Fibroblast of lung (primary cell): ENCODE data around the gene PPP2CA. TPM values are rescaled to one million over a fixed set of nuclear protein-coding genes. Genes with fewer than 3 reads are reported as not detected.

Experiments
- DNase-seq, 2 donors: peaks; one replicate each; pipeline versions ENCODE4 v3.0.0 to v3.0.0-alpha.2; 2010; ENCODE audit warnings: low read depth in 2 of 2
- H2AFZ ChIP-seq: 2 replicates; pipeline ENCODE4 v1.5.1; 2012; ENCODE audit warnings: low read length, control low read depth, inconsistent platforms
- H3K27ac ChIP-seq: 2 replicates; pipeline ENCODE4 v1.5.1; 2011; ENCODE audit warnings: low read length, control low read depth; ENCODE audit not compliant: insufficient read depth
- H3K27me3 ChIP-seq: 2 replicates; pipeline ENCODE4 v1.5.1; 2011; ENCODE audit warnings: mild to moderate bottlenecking, low read length; ENCODE audit not compliant: control insufficient read depth, insufficient read depth
- H3K36me3 ChIP-seq: 2 replicates; pipeline ENCODE4 v1.5.1; 2011; ENCODE audit warnings: low read length; ENCODE audit not compliant: control insufficient read depth, insufficient read depth
- H3K4me1 ChIP-seq: 2 replicates; pipeline ENCODE4 v1.5.1; 2011; ENCODE audit warnings: low read length; ENCODE audit not compliant: control insufficient read depth, insufficient read depth; ENCODE audit errors: extremely low read depth
- H3K4me2 ChIP-seq: 2 replicates; pipeline ENCODE4 v1.5.1; 2011; ENCODE audit warnings: low read length, control low read depth; ENCODE audit not compliant: insufficient read depth; ENCODE audit errors: extremely low read depth
- H3K4me3 ChIP-seq, 4 experiments: fragments of 200-600 bp in 1 of 4; sonication (generic) in 1 of 4; replicated peaks in 1 of 4; 2 replicates each; pipeline ENCODE4 v1.5.1; 2011 to 2016; ENCODE audit warnings: low read length in 4 of 4, low read depth in 3 of 4, mild to moderate bottlenecking in 3 of 4, control low read depth in 2 of 4, inconsistent platforms in 1 of 4, mixed read lengths in 1 of 4; ENCODE audit not compliant: insufficient read depth in 1 of 4; ENCODE audit errors: control extremely low read depth in 1 of 4
- H3K79me2 ChIP-seq: 2 replicates; pipeline ENCODE4 v1.5.1; 2012; ENCODE audit warnings: mild to moderate bottlenecking, low read length, inconsistent platforms; ENCODE audit not compliant: control insufficient read depth, insufficient read depth
- H3K9ac ChIP-seq: 2 replicates; pipeline ENCODE4 v1.5.1; 2011; ENCODE audit warnings: mild to moderate bottlenecking, low read length, control low read depth; ENCODE audit not compliant: insufficient read depth
- H3K9me3 ChIP-seq: 2 replicates; pipeline ENCODE4 v1.5.1; 2012; ENCODE audit warnings: low read depth, low read length; ENCODE audit not compliant: control insufficient read depth, insufficient read depth
- H4K20me1 ChIP-seq: 2 replicates; pipeline ENCODE4 v1.5.1; 2011; ENCODE audit warnings: low read length; ENCODE audit not compliant: control insufficient read depth, insufficient read depth; ENCODE audit errors: extremely low read depth
- EZH2 ChIP-seq: IDR thresholded peaks from 2 replicates; pipeline ENCODE4 v1.5.1; 2012; ENCODE audit warnings: low read length, control low read depth, mild to moderate bottlenecking; ENCODE audit errors: missing control alignments
- polyA plus RNA-seq, 2 donors: library from polyadenylated mRNA; depleted of rRNA in 1 of 2; stranded (reverse) in 1 of 2; unstranded in 1 of 2; fragments of >200 nt; gene quantifications; 2 replicates each; pipeline ENCODE4 v1.2.1, GENCODE V29; 2011 to 2012; ENCODE audit warnings: missing spikeins in 1 of 2
- total RNA-seq: library from RNA; depleted of rRNA; stranded (reverse); fragments of >200 nt; gene quantifications from 2 replicates; pipeline ENCODE4 v1.2.1, GENCODE V29; 2014
- TF ChIP-seq, protein P1 (sequence below), 2 donors: IDR thresholded peaks in 1 of 2; conservative IDR thresholded peaks in 1 of 2; 1 replicate in 1 of 2; 2 replicates in 1 of 2; pipeline ENCODE4 v1.5.1; 2011 to 2012; ENCODE audit warnings: low read length in 2 of 2, control low read depth in 1 of 2, inconsistent platforms in 1 of 2, low read depth in 1 of 2, mild to moderate bottlenecking in 1 of 2

PPP2CA gene
- total and polyA plus RNA-seq, 2 donors (not counting 1 experiment from before 2014, with no cell fraction given) = 58.6 to 191 TPM

DNA sequence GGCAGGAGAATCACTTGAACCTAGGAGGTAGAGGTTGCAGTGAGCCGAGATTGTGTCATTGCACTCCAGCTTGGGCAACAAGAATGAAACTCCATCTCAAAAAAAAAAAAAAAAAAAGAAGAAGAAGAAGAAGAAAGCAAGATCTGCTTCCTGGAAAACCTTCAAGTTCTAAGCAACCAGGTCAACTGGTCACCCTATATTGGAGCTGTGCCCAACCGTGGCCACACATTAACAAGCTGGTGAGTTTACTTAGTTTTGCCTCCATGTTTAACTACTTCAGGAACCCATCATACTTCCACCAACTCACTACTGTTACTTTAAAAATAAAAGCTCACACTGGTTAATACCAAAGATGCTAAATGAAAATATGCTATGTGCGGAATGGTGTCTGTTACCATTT is 36.8 kb downstream of the PPP2CA start:
- Histone ChIP-seq H3K9ac (no peak overlapping the region), H2AFZ (no peak overlapping the region), H3K27ac (no peak overlapping the region), H3K27me3 (no peaks in the 10 kb centered on the region), H3K79me2 (no peaks in the 10 kb centered on the region), H4K20me1 (no peaks in the 10 kb centered on the region), H3K4me3 (no peak overlapping the region), H3K4me1 (no peaks in the 10 kb centered on the region), H3K4me2 (no peak overlapping the region), H3K36me3 (no peaks in the 10 kb centered on the region), H3K9me3 (no peaks in the 10 kb centered on the region)
- TF ChIP-seq, protein P1, sequence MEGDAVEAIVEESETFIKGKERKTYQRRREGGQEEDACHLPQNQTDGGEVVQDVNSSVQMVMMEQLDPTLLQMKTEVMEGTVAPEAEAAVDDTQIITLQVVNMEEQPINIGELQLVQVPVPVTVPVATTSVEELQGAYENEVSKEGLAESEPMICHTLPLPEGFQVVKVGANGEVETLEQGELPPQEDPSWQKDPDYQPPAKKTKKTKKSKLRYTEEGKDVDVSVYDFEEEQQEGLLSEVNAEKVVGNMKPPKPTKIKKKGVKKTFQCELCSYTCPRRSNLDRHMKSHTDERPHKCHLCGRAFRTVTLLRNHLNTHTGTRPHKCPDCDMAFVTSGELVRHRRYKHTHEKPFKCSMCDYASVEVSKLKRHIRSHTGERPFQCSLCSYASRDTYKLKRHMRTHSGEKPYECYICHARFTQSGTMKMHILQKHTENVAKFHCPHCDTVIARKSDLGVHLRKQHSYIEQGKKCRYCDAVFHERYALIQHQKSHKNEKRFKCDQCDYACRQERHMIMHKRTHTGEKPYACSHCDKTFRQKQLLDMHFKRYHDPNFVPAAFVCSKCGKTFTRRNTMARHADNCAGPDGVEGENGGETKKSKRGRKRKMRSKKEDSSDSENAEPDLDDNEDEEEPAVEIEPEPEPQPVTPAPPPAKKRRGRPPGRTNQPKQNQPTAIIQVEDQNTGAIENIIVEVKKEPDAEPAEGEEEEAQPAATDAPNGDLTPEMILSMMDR (conservative IDR thresholded peaks at IDR 0.05 in 1 of 2, IDR thresholded peaks at IDR 0.05 in 1 of 2; ENCODE audit: low read depth in 1 of 2, low read length in 2 of 2) = no peak
- TF ChIP-seq EZH2 = no peak
- no peak for DNase-seq

DNA sequence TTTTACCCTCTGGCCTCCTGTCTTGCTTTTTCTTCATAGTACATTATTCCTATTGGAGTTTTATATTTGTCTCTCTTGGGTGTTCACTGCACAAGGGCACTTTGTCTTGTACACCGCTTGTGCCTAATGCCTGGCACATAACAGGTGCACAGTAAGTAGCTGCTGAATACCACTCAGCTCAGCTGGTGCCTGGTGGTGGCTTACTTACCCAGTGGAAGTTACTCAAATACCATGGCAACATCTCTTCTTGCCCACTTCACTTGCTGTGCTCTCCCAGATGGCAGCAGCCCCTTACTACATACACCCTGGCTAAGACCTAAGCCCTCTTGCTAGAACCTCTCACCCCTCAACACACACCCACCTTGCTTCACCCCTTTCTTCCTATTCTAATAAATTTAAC is 37.8 kb downstream of the PPP2CA start:
- TF ChIP-seq EZH2 = no peak
- TF ChIP-seq, protein P1 (conservative IDR thresholded peaks at IDR 0.05 in 1 of 2, IDR thresholded peaks at IDR 0.05 in 1 of 2; ENCODE audit: low read depth in 1 of 2, low read length in 2 of 2) = no peak

DNA sequence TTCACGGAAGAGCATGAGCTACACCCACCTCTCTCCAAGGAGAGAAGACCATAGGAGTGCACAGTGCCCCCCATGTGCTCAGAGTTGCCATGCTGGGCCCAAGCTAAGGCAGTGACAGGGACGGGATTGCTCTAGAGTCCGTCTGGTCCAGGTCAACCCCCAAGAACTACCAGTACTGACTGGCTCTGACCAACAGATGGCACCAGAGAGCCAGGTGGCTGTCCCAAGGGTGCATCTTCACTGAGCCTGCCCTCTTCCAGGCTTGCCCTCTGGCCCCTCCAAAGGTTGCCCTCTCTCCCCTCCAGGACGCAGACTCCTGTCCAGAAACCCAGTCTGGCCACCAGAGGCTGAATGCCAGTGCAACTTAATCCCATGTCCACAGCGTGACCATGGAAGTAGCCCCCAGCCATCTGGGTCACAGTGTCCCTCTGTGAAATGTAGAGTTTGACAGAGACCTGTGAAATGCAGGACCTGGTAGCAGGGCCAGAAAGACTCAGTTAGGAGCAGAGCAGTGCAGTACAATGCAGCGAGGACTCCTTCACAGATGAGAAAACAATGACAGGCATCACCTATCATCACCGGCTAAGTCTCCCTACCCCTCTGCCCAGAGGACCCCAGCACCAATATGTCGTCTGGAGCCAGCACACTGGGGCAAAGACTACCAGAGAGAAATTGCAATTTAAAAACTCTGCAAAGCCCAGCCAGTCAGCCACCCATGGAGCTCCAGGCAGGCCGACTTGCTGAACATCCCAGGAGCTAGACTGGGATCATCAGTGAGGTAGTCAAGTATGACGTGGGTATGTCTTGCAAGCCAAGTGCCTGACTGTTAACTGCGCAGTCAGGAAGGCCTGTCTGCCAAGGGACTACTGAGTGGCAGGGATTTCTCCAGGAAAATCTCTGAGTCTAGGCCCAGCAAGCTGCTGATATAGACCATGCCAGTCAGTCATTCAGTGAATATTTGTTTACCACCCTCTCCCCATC is 41.4 kb downstream of the PPP2CA start:
- H3K36me3 ChIP-seq = no peaks in the 10 kb centered on the region
- H3K27ac ChIP-seq = no peak overlapping the region
- no peaks in the 10 kb centered on the region for H3K27me3 ChIP-seq
- H3K4me2 ChIP-seq = no peak overlapping the region
- no peak overlapping the region for H3K4me3 ChIP-seq
- DNase-seq = peak; percentile 33 to 63
- no peaks in the 10 kb centered on the region for H3K79me2 ChIP-seq
- no peak overlapping the region for H2AFZ ChIP-seq
- no peaks in the 10 kb centered on the region for H3K9me3 ChIP-seq
- TF ChIP-seq EZH2 = no peak
- TF ChIP-seq, protein P1 (conservative IDR thresholded peaks at IDR 0.05 in 1 of 2, IDR thresholded peaks at IDR 0.05 in 1 of 2; ENCODE audit: low read depth in 1 of 2, low read length in 2 of 2) = peak; percentile 93
- H3K4me1 ChIP-seq = no peaks in the 10 kb centered on the region
- no peaks in the 10 kb centered on the region for H4K20me1 ChIP-seq
- H3K9ac ChIP-seq = no peak overlapping the region

More for the DNA sequence above, 37.8 kb downstream of the PPP2CA start:
- H3K4me1 ChIP-seq = no peaks in the 10 kb centered on the region
- H3K4me3 ChIP-seq = no peak overlapping the region
- H3K27me3 ChIP-seq = no peaks in the 10 kb centered on the region
- H3K9me3 ChIP-seq = no peaks in the 10 kb centered on the region
- H4K20me1 ChIP-seq = no peaks in the 10 kb centered on the region
- no peak overlapping the region for H2AFZ ChIP-seq
- H3K4me2 ChIP-seq = no peak overlapping the region
- H3K36me3 ChIP-seq = no peaks in the 10 kb centered on the region
- H3K79me2 ChIP-seq = no peaks in the 10 kb centered on the region
- H3K27ac ChIP-seq = no peak overlapping the region
- DNase-seq = no peak
- H3K9ac ChIP-seq = no peak overlapping the region
